ENCODE results near the gene CFC1B.
"Not testable (repeated sequence)": the region's sequence is repeated elsewhere in the genome, so short reads cannot be mapped to it uniquely, and the experiment has no call there.

Gene CFC1B

GRCh38 chr2:130531672-130532071 is 10.7 kb downstream of the CFC1B start:
- not testable (repeated sequence) for DNase-seq (ENCODE audit: low read depth, low spot score); H3K27me3 ChIP-seq (ENCODE audit: insufficient read depth, insufficient read length); H3K9me3 ChIP-seq (ENCODE audit: insufficient read depth, low read length); H3K4me1 ChIP-seq (ENCODE audit: insufficient read depth, insufficient read length); H3K9ac ChIP-seq (ENCODE audit: insufficient read length, low read depth); H3K4me3 ChIP-seq (ENCODE audit: insufficient read length, low read depth); H3K36me3 ChIP-seq (ENCODE audit: insufficient read depth, insufficient read length, low read length)

- not testable (repeated sequence) for H3K9ac ChIP-seq (ENCODE audit: insufficient read length, low read depth); H3K4me3 ChIP-seq (ENCODE audit: insufficient read length, low read depth); H3K36me3 ChIP-seq (ENCODE audit: insufficient read depth, insufficient read length, low read length); H3K27me3 ChIP-seq (ENCODE audit: insufficient read depth, insufficient read length); H3K9me3 ChIP-seq (ENCODE audit: insufficient read depth, low read length); H3K4me1 ChIP-seq (ENCODE audit: insufficient read depth, insufficient read length); DNase-seq (ENCODE audit: low read depth, low spot score)
These were observed 15.6 kb downstream of the CFC1B start for GRCh38 chr2:130536654-130537053.

GRCh38 chr2:130538271-130538670 is 17.2 kb downstream of the CFC1B start:
- not testable (repeated sequence) for H3K4me1 ChIP-seq (ENCODE audit: insufficient read depth, insufficient read length); H3K4me3 ChIP-seq (ENCODE audit: insufficient read length, low read depth); DNase-seq (ENCODE audit: low read depth, low spot score); H3K9ac ChIP-seq (ENCODE audit: insufficient read length, low read depth); H3K27me3 ChIP-seq (ENCODE audit: insufficient read depth, insufficient read length); H3K36me3 ChIP-seq (ENCODE audit: insufficient read depth, insufficient read length, low read length); H3K9me3 ChIP-seq (ENCODE audit: insufficient read depth, low read length)

- H3K4me1 ChIP-seq (ENCODE audit: insufficient read depth, insufficient read length); H3K9me3 ChIP-seq (ENCODE audit: insufficient read depth, low read length); H3K36me3 ChIP-seq (ENCODE audit: insufficient read depth, insufficient read length, low read length); DNase-seq (ENCODE audit: low read depth, low spot score); H3K27me3 ChIP-seq (ENCODE audit: insufficient read depth, insufficient read length); H3K4me3 ChIP-seq (ENCODE audit: insufficient read length, low read depth); H3K9ac ChIP-seq (ENCODE audit: insufficient read length, low read depth): not testable (repeated sequence)
These were observed 21.8 kb downstream of the CFC1B start for GRCh38 chr2:130542789-130543188.

- not testable (repeated sequence) for H3K9me3 ChIP-seq (ENCODE audit: insufficient read depth, low read length); H3K36me3 ChIP-seq (ENCODE audit: insufficient read depth, insufficient read length, low read length); H3K4me3 ChIP-seq (ENCODE audit: insufficient read length, low read depth); H3K9ac ChIP-seq (ENCODE audit: insufficient read length, low read depth); H3K27me3 ChIP-seq (ENCODE audit: insufficient read depth, insufficient read length); DNase-seq (ENCODE audit: low read depth, low spot score); H3K4me1 ChIP-seq (ENCODE audit: insufficient read depth, insufficient read length)
These were observed 22.9 kb downstream of the CFC1B start for GRCh38 chr2:130543785-130544528.

GRCh38 chr2:130544978-130545377 is 24.0 kb downstream of the CFC1B start:
- not testable (repeated sequence) for H3K9me3 ChIP-seq (ENCODE audit: insufficient read depth, low read length); H3K27me3 ChIP-seq (ENCODE audit: insufficient read depth, insufficient read length); H3K9ac ChIP-seq (ENCODE audit: insufficient read length, low read depth); H3K4me3 ChIP-seq (ENCODE audit: insufficient read length, low read depth); H3K36me3 ChIP-seq (ENCODE audit: insufficient read depth, insufficient read length, low read length); DNase-seq (ENCODE audit: low read depth, low spot score); H3K4me1 ChIP-seq (ENCODE audit: insufficient read depth, insufficient read length)

GRCh38 chr2:130548418-130548817 is 27.4 kb downstream of the CFC1B start:
- H3K36me3 ChIP-seq (ENCODE audit: insufficient read depth, insufficient read length, low read length); H3K4me3 ChIP-seq (ENCODE audit: insufficient read length, low read depth); DNase-seq (ENCODE audit: low read depth, low spot score); H3K9ac ChIP-seq (ENCODE audit: insufficient read length, low read depth); H3K9me3 ChIP-seq (ENCODE audit: insufficient read depth, low read length); H3K27me3 ChIP-seq (ENCODE audit: insufficient read depth, insufficient read length); H3K4me1 ChIP-seq (ENCODE audit: insufficient read depth, insufficient read length): not testable (repeated sequence)

GRCh38 chr2:130549475-130549874 is 28.5 kb downstream of the CFC1B start:
- not testable (repeated sequence) for H3K9me3 ChIP-seq (ENCODE audit: insufficient read depth, low read length); H3K4me1 ChIP-seq (ENCODE audit: insufficient read depth, insufficient read length); H3K9ac ChIP-seq (ENCODE audit: insufficient read length, low read depth); H3K27me3 ChIP-seq (ENCODE audit: insufficient read depth, insufficient read length); H3K4me3 ChIP-seq (ENCODE audit: insufficient read length, low read depth); H3K36me3 ChIP-seq (ENCODE audit: insufficient read depth, insufficient read length, low read length); DNase-seq (ENCODE audit: low read depth, low spot score)

GRCh38 chr2:130554178-130554577 is 33.2 kb downstream of the CFC1B start:
- not testable (repeated sequence) for DNase-seq (ENCODE audit: low read depth, low spot score)

GRCh38 chr2:130556441-130556840 is 35.4 kb downstream of the CFC1B start:
- not testable (repeated sequence) for H3K9me3 ChIP-seq (ENCODE audit: insufficient read depth, low read length); H3K4me3 ChIP-seq (ENCODE audit: insufficient read length, low read depth); DNase-seq (ENCODE audit: low read depth, low spot score); H3K27me3 ChIP-seq (ENCODE audit: insufficient read depth, insufficient read length); H3K9ac ChIP-seq (ENCODE audit: insufficient read length, low read depth); H3K4me1 ChIP-seq (ENCODE audit: insufficient read depth, insufficient read length); H3K36me3 ChIP-seq (ENCODE audit: insufficient read depth, insufficient read length, low read length)

More at GRCh38 chr2:130554178-130554577, 33.2 kb downstream of the CFC1B start:
- H3K4me1 ChIP-seq (ENCODE audit: insufficient read depth, insufficient read length); H3K9ac ChIP-seq (ENCODE audit: insufficient read length, low read depth); H3K36me3 ChIP-seq (ENCODE audit: insufficient read depth, insufficient read length, low read length); H3K27me3 ChIP-seq (ENCODE audit: insufficient read depth, insufficient read length); H3K4me3 ChIP-seq (ENCODE audit: insufficient read length, low read depth); H3K9me3 ChIP-seq (ENCODE audit: insufficient read depth, low read length): not testable (repeated sequence)

- H3K4me1 ChIP-seq (ENCODE audit: insufficient read depth, insufficient read length); DNase-seq (ENCODE audit: low read depth, low spot score); H3K36me3 ChIP-seq (ENCODE audit: insufficient read depth, insufficient read length, low read length): not testable (repeated sequence)
These were observed 45.1 kb downstream of the CFC1B start for GRCh38 chr2:130566165-130566564.

GRCh38 chr2:130571929-130572328 is 50.9 kb downstream of the CFC1B start:
- H3K27me3 ChIP-seq (ENCODE audit: insufficient read depth, insufficient read length); H3K9me3 ChIP-seq (ENCODE audit: insufficient read depth, low read length); H3K4me1 ChIP-seq (ENCODE audit: insufficient read depth, insufficient read length); H3K36me3 ChIP-seq (ENCODE audit: insufficient read depth, insufficient read length, low read length); DNase-seq (ENCODE audit: low read depth, low spot score); H3K4me3 ChIP-seq (ENCODE audit: insufficient read length, low read depth); H3K9ac ChIP-seq (ENCODE audit: insufficient read length, low read depth): not testable (repeated sequence)

More at GRCh38 chr2:130566165-130566564, 45.1 kb downstream of the CFC1B start:
- H3K27me3 ChIP-seq (ENCODE audit: insufficient read depth, insufficient read length); H3K4me3 ChIP-seq (ENCODE audit: insufficient read length, low read depth); H3K9me3 ChIP-seq (ENCODE audit: insufficient read depth, low read length); H3K9ac ChIP-seq (ENCODE audit: insufficient read length, low read depth): not testable (repeated sequence)

Data from NT2/D1 (cell line).